ENCODE data around the gene SETSIP.
"Not testable (repeated sequence)": the region's sequence is repeated elsewhere in the genome, so short reads cannot be mapped to it uniquely, and the experiment has no call there.

Gene SETSIP

GRCh38 chr1:92045766-92046495, 29.3 kb downstream of the SETSIP start:
- no peak for DNase-seq

GRCh38 chr1:92043621-92044020, 31.6 kb downstream of the SETSIP start:
- DNase-seq = no peak

GRCh38 chr1:92040971-92041370, 34.2 kb downstream of the SETSIP start:
- no peak for DNase-seq

- no peak for DNase-seq
Measured at GRCh38 chr1:92038695-92039346, 36.4 kb downstream of the SETSIP start.

GRCh38 chr1:92037400-92037799, 37.8 kb downstream of the SETSIP start:
- DNase-seq = no peak

GRCh38 chr1:92031281-92032110, 43.7 kb downstream of the SETSIP start:
- no peak for DNase-seq

- no peak for DNase-seq
Measured at GRCh38 chr1:92030656-92031107, 44.5 kb downstream of the SETSIP start.

DNA sequence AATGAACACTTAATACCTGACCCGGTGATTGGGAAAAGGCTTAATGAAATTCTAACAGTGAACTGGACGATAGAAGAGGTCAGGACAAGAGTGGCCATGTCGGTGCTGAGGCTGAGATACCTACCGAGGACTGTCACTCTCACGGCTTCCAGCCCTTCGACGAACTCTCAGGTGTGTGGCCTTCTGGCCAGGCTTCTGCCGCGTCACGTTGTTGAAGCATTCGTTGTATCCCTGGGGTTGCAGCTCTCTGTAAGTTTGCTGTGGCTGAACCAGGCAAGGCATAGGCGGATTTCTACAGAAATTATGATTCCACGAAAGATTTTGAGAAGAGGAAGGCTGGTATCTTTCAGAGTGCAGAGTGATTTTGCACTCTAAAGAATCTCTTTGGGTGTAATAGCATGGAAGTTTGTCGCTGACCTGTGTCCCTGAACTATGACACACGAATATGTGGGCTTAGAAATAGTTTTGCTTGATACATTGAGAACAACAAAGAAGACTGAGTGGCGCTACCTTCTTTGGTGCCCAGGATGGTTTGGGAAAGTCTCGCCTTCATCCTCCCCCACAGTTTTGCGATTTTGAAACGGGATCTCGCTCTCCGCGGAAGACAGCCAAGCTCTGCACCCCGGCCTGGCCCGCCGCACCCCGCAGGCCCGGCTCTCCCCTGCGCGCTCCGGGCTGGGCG, 45.8 kb downstream of the SETSIP start:
- DNase-seq = no peak

DNA sequence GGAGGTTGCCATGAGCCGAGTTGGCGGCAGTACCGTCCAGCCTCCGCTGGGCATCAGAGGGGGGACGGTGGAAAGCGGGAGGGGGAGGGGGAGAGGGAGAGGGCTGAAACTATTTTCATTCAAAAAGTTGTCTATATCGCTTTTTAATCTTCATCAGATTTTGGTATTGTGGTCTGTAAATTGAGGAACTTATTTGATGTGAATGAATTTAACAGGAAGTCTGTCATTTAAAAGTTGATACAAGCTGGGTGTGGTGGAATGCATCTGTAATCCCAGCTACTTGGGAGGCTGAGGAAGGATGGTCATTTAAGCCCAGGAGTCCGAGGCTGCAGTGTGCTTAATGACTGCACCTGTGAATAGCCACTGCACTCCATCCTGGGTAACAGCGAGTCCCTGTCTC, 48.4 kb downstream of the SETSIP start:
- no peak for DNase-seq

- DNase-seq = not testable (repeated sequence)
Measured at GRCh38 chr1:92026042-92026441, 49.2 kb downstream of the SETSIP start.

Measured in CD4-positive, alpha-beta T cell treated with Interleukin-4 for 4 hours (primary cell).